Measurements from ENCODE around the gene ZNRF3. TPM values are rescaled to one million over a fixed set of nuclear protein-coding genes. Genes with fewer than 3 reads are reported as not detected.

Gene ZNRF3
- polyA plus RNA-seq, 6 donors from 2014 or later = 0.09 to 0.23 (median 0.17) TPM; not detected in 2

DNA sequence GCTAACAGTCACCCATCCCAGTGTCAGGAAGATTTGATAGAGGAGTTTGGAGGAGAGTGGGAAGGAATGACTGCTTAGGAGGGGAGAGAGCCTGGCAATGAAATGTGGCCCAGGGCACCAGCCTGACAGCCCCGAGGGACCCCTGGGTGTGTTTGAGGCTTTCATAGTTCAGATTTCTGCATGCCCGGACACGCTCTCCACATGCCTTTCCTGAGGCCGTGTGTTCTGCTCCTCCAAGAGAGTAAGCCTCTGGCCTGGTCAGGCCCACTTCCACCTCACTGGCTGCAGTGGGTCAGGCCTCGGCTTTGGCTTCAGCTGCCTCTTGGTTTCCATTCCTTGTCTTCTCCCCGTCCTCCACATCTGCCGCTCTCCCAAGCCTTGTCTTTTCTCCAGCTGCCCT lies 99.8 kb downstream of the ZNRF3 start:
- H3K4me3 Mint-ChIP-seq = no peak overlapping the region

DNA sequence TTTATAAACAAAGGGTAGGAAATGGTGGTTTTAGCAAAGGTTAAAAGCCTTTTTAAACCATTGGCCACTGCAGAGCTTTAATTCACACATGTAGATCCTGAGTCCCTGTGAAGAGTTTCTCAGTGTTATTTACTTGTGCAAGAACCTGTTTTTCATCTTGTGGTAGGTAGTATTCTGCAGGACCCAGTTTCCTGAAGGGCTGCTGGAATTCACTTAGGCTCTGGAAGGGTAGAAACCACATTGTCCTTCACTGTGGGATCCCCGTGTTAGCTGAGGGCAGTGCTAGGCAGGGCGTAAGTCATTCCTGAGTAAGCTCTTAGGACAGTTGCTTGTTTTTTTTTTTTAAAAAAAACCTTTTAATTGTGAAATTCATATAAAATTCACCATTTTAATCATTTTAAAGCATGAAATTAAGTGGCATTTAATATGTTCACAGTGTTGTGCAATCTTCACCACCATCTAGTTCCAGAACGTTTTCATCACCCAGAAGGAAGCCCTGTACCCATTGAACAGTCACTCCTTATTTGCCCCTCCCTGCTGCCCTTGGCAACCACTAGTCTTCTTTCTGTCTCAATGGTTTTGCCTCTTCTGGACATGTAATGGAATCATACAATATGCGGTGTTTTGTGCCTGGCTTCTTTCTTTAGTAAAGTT lies 100.5 kb downstream of the ZNRF3 start:
- Mint-ChIP-seq H3K9me3 (peaks cover 0 to 13% (median 5%) of the 10 kb centered on the region in 7 donors), H3K27ac (no peak overlapping the region), H3K36me3 (peaks cover 0 to 6% of the 10 kb centered on the region in 2 donors), H3K4me3 (no peak overlapping the region), H3K4me1 (no peaks in the 10 kb centered on the region), H3K27me3 (peaks cover 9 to 24% (median 21%) of the 10 kb centered on the region in 3 donors)
- ATAC-seq (ENCODE audit: low read depth in 2 of 2) (no peak), DNase-seq (no peak)

More for the DNA sequence above, 99.8 kb downstream of the ZNRF3 start:
- Mint-ChIP-seq H3K36me3 (peaks cover 0 to 6% of the 10 kb centered on the region in 2 donors), H3K27ac (no peak overlapping the region), H3K4me1 (no peaks in the 10 kb centered on the region), H3K27me3 (peaks cover 14 to 27% (median 27%) of the 10 kb centered on the region in 3 donors), H3K9me3 (peaks cover 0 to 13% (median 5%) of the 10 kb centered on the region in 7 donors)
- DNase-seq (no peak), ATAC-seq (ENCODE audit: low read depth in 2 of 2) (no peak)

GRCh38 chr22:28984482-28985158 lies 101.2 kb downstream of the ZNRF3 start:
- H3K9me3 Mint-ChIP-seq = peaks cover 0 to 13% (median 5%) of the 10 kb centered on the region in 7 donors
- peaks cover 0 to 6% of the 10 kb centered on the region in 2 donors for H3K36me3 Mint-ChIP-seq
- H3K4me3 Mint-ChIP-seq = no peak overlapping the region
- H3K4me1 Mint-ChIP-seq = no peaks in the 10 kb centered on the region
- ATAC-seq (ENCODE audit: low read depth in 2 of 2) (no peak), DNase-seq (no peak)
- no peak overlapping the region for H3K27ac Mint-ChIP-seq
- H3K27me3 Mint-ChIP-seq = peaks cover 2 to 17% (median 14%) of the 10 kb centered on the region in 3 donors

DNA sequence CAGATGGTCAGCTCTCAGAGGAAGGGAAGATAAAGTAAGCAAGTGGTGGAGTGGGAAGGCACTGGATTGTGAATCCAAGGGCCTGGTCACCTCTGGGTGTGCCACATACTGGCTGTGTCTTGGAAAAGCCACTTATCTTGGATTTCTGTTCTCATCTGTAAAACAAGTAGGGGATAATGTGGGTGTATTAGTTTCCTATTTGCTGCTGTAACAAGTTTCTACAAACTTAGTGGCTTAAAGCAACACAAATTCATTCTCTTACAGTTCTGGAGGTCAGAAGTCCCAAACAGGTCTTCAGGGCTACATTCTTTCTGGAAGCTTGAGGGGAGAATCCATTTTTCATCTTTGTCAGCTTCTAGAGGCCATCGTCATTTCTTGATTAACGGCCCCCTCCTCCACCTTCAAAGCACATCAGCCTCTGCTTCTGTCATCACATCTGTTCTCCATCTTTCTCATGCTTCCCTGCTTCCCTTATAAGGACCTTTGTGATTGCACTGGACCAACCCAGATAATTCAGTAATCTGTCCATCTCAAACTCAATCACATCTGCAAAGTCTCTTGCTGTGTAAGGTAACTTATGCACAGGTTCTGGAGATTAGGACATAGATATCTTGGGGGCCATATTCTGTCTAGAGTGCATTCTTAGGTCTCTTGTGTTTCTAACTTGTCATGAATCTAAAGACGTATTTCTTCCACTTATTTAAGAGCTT lies 102.4 kb downstream of the ZNRF3 start:
- H3K9me3 Mint-ChIP-seq = peaks cover 0 to 13% (median 5%) of the 10 kb centered on the region in 7 donors
- no peak overlapping the region for H3K4me3 Mint-ChIP-seq
- peaks cover 0 to 6% of the 10 kb centered on the region in 2 donors for H3K36me3 Mint-ChIP-seq
- H3K4me1 Mint-ChIP-seq = no peaks in the 10 kb centered on the region
- DNase-seq (no peak), ATAC-seq (ENCODE audit: low read depth in 2 of 2) (no peak)
- H3K27ac Mint-ChIP-seq = no peak overlapping the region
- peaks cover 0 to 16% (median 9%) of the 10 kb centered on the region in 3 donors for H3K27me3 Mint-ChIP-seq

GRCh38 chr22:28986366-28986765 lies 103.0 kb downstream of the ZNRF3 start:
- H3K4me1 Mint-ChIP-seq = no peaks in the 10 kb centered on the region
- peaks cover 0 to 13% (median 5%) of the 10 kb centered on the region in 7 donors for H3K9me3 Mint-ChIP-seq
- H3K27ac Mint-ChIP-seq = no peak overlapping the region
- H3K36me3 Mint-ChIP-seq = peaks cover 0 to 6% of the 10 kb centered on the region in 2 donors
- no peak overlapping the region for H3K4me3 Mint-ChIP-seq
- DNase-seq = no peak
- H3K27me3 Mint-ChIP-seq = peaks cover 0 to 16% (median 9%) of the 10 kb centered on the region in 3 donors
- no peak for ATAC-seq (ENCODE audit: low read depth in 2 of 2)

- Mint-ChIP-seq H3K27ac (no peak overlapping the region), H3K27me3 (peaks cover under 1 to 8% (median 6%) of the 10 kb centered on the region in 3 donors), H3K36me3 (peaks cover 5 to 6% of the 10 kb centered on the region in 2 donors), H3K9me3 (peaks cover 0 to 13% (median 5%) of the 10 kb centered on the region in 7 donors), H3K4me3 (no peak overlapping the region), H3K4me1 (no peaks in the 10 kb centered on the region)
- DNase-seq = no peak
- no peak for ATAC-seq (ENCODE audit: low read depth in 2 of 2)
Measured at GRCh38 chr22:28988457-28988856, 105.1 kb downstream of the ZNRF3 start.

DNA sequence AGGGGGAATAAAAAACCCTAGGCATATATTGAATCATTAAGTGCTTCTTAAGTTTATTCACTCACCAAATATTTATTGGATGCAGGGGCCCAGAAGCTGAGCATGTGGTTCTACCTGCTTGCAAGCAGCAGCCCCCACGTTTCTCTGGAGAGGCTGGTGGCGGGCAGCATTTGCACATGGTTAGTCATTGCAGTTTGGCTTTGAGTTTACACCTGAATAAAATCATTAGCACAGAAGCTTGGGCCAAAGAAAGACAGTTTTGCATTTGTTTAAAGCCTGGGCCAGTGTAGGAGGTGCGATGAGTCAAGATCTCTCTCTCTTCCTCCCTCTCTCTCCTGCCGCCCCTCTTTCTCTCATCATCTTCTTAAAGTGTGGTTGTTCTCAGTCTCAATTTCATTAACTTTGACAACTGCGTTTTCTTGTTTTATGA lies 105.7 kb downstream of the ZNRF3 start:
- ATAC-seq (ENCODE audit: low read depth in 2 of 2) = no peak
- H3K36me3 Mint-ChIP-seq = peaks cover 5 to 6% of the 10 kb centered on the region in 2 donors
- peaks cover 0 to 13% (median 5%) of the 10 kb centered on the region in 7 donors for H3K9me3 Mint-ChIP-seq
- peaks cover 0 to 6% (median 6%) of the 10 kb centered on the region in 3 donors for H3K27me3 Mint-ChIP-seq
- no peak for DNase-seq
- H3K4me1 Mint-ChIP-seq = no peaks in the 10 kb centered on the region
- H3K4me3 Mint-ChIP-seq = no peak overlapping the region
- H3K27ac Mint-ChIP-seq = no peak overlapping the region

- Mint-ChIP-seq H3K4me1 (no peaks in the 10 kb centered on the region), H3K4me3 (no peak overlapping the region), H3K27me3 (peaks cover 0 to 6% (median 6%) of the 10 kb centered on the region in 3 donors), H3K36me3 (peaks cover 5 to 6% of the 10 kb centered on the region in 2 donors), H3K27ac (no peak overlapping the region), H3K9me3 (peaks cover 0 to 13% (median 5%) of the 10 kb centered on the region in 7 donors)
- ATAC-seq (ENCODE audit: low read depth in 2 of 2) = no peak
- DNase-seq = no peak
Measured at GRCh38 chr22:28989484-28989883, 106.1 kb downstream of the ZNRF3 start.

GRCh38 chr22:28989912-28990311 lies 106.5 kb downstream of the ZNRF3 start:
- Mint-ChIP-seq H3K4me3 (no peak overlapping the region), H3K27ac (no peak overlapping the region), H3K36me3 (peaks cover 5 to 6% of the 10 kb centered on the region in 2 donors), H3K27me3 (peaks cover 0 to 6% (median 6%) of the 10 kb centered on the region in 3 donors), H3K4me1 (no peaks in the 10 kb centered on the region), H3K9me3 (peaks cover 0 to 13% (median 5%) of the 10 kb centered on the region in 7 donors)
- ATAC-seq (ENCODE audit: low read depth in 2 of 2) (no peak), DNase-seq (no peak)

DNA sequence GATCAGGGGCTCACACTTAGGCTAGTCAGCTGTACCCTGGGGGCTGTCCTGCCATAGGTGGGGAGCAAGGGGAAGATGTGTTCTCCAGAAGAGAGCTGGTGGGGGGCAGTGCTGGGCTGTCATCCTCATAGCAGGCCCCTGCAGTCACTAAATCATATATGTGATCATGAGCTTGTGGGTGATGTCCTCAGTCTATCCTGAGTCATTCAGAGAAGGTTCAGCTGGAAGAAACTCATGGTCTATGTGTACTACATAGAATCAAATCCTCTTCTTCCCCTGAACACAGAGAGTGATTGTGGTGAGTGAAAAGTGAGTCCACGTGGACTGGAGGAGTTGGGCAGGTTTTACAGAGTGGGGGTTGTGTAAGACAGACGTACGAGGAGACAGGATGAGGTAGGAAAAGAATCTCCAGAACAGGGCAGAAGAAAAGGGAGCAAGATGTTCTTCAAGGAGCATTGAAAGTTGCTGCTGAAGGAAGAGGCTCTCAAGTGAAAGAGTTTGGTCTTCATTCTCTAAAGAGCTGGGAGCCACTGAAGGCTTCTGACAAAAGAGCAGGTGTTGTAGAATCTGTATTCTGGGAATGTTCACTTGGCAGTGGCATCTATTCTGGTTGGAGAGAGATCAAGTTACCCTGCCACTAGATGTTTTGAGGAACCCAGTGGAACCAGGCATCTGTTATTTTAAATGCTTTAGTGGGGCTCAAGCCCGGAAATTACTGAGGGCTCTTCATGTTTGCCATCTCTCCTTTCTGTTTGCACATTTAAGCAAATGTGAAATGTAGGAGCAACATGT lies 109.4 kb downstream of the ZNRF3 start:
- no peaks in the 10 kb centered on the region for H3K9me3 Mint-ChIP-seq
- no peak for ATAC-seq (ENCODE audit: low read depth in 2 of 2)

DNA sequence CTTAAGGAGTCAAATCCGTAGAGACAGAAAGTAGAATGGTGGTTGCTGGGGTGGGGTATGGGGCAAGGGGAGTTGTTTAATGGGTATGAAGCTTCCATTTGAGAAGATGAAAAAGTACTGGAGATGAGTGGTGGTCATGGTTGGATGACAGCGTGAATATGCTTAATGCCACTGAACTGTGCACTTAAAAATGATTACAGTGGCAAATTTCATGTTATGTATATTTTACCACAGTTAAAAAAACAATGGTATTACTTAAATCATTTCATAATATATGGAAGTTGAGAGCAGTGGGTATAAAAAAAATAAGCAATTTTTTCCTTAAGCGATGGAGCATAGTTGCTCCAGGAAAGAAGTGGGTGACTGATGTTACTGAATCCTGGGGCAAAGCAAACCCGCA lies 111.2 kb downstream of the ZNRF3 start:
- Mint-ChIP-seq H3K36me3 (peaks cover 0 to 5% of the 10 kb centered on the region in 2 donors), H3K4me1 (no peaks in the 10 kb centered on the region), H3K4me3 (no peak overlapping the region), H3K9me3 (no peaks in the 10 kb centered on the region), H3K27me3 (peaks cover 0 to 6% (median 6%) of the 10 kb centered on the region in 3 donors), H3K27ac (peak overlapping the region in 1 of 6 donors; percentile 29)
- DNase-seq (no peak), ATAC-seq (ENCODE audit: low read depth in 2 of 2) (no peak)

More for the DNA sequence above, 109.4 kb downstream of the ZNRF3 start:
- no peak for DNase-seq
- Mint-ChIP-seq H3K36me3 (peaks cover 0 to 5% of the 10 kb centered on the region in 2 donors), H3K4me1 (no peaks in the 10 kb centered on the region), H3K27ac (no peak overlapping the region), H3K27me3 (peaks cover 0 to 6% (median 6%) of the 10 kb centered on the region in 3 donors), H3K4me3 (no peak overlapping the region)

DNA sequence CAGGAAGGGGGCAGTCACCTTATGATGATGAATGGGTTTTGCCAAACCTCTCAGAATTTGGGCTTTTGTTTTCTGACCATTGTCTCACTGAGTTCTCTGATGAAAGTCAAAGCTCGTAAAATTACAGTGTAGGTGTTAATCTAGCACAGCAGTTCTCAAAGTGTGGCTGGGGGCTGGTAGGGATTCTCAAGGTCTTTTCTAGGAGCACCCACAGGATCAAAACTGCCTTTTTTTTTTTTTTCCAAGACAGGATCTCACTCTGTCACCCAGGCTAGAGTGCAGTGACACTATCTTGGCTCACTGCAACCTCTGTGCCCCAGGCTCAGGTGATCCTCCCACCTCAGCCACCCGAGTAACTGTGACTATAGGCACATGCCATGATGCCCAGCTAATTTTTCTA lies 112.2 kb downstream of the ZNRF3 start:
- DNase-seq = no peak
- Mint-ChIP-seq H3K9me3 (peaks cover 0 to 2% (median 0%) of the 10 kb centered on the region in 7 donors), H3K4me1 (no peaks in the 10 kb centered on the region), H3K36me3 (peaks cover 0 to 5% of the 10 kb centered on the region in 2 donors), H3K4me3 (no peak overlapping the region), H3K27me3 (peaks cover 0 to 8% (median 6%) of the 10 kb centered on the region in 3 donors), H3K27ac (no peak overlapping the region)
- no peak for ATAC-seq (ENCODE audit: low read depth in 2 of 2)

GRCh38 chr22:28997342-28997741 lies 114.0 kb downstream of the ZNRF3 start:
- no peaks in the 10 kb centered on the region for H3K4me1 Mint-ChIP-seq
- peaks cover 0 to 4% (median 0%) of the 10 kb centered on the region in 7 donors for H3K9me3 Mint-ChIP-seq
- ATAC-seq (ENCODE audit: low read depth in 2 of 2) = no peak
- H3K4me3 Mint-ChIP-seq = no peak overlapping the region
- peaks cover 0 to 15% (median 13%) of the 10 kb centered on the region in 3 donors for H3K27me3 Mint-ChIP-seq
- no peak for DNase-seq
- H3K27ac Mint-ChIP-seq = no peak overlapping the region
- peaks cover 0 to 5% of the 10 kb centered on the region in 2 donors for H3K36me3 Mint-ChIP-seq

All from naive B cell (primary cell).